Muscle of leg (tissue), 11 donors: ENCODE results near the gene IGF2BP3. TPM values are rescaled to one million over a fixed set of nuclear protein-coding genes. Genes with fewer than 3 reads are reported as not detected.

Experiments used
- DNase-seq: peaks from one replicate; pipeline ENCODE4 v3.0.0; 2013
- H3K27ac ChIP-seq: one replicate; pipeline ENCODE4 v1.5.1; 2013; ENCODE audit warnings: mild to moderate bottlenecking, low read length, control low read depth
- H3K27me3 ChIP-seq: one replicate; pipeline ENCODE4 v1.6.1; 2013; ENCODE audit warnings: low read length; ENCODE audit not compliant: control insufficient read depth, insufficient read depth
- H3K36me3 ChIP-seq: one replicate; pipeline ENCODE4 v1.6.1; 2013; ENCODE audit warnings: low read length; ENCODE audit not compliant: control insufficient read depth, insufficient read depth
- H3K4me1 ChIP-seq: one replicate; pipeline ENCODE4 v1.6.1; 2013; ENCODE audit warnings: low read length; ENCODE audit not compliant: control insufficient read depth, insufficient read depth
- H3K4me3 ChIP-seq: one replicate; pipeline ENCODE4 v1.5.1; 2013; ENCODE audit warnings: low read length, control low read depth
- H3K9me3 ChIP-seq: replicated peaks from 2 replicates; pipeline ENCODE4 v1.6.1; 2013; ENCODE audit warnings: low read depth, low read length; ENCODE audit not compliant: control insufficient read depth
- whole genome bisulfite sequencing: methylation state at CpG from one replicate; pipeline ENCODE4 v1.1.5; 2013; ENCODE audit warnings: missing lambda C conversion rate; ENCODE audit not compliant: insufficient coverage; 5-methylcytosine and 5-hydroxymethylcytosine counted together
- polyA plus RNA-seq, 8 donors: library from polyadenylated mRNA; unstranded; fragments of 120-200 nt; gene quantifications; one replicate each; pipeline versions ENCODE4 v1.2.1 to v1.2.3, GENCODE V29; 2013; ENCODE audit warnings: inconsistent platforms in 1 of 8, low replicate concordance in 1 of 8; ENCODE audit not compliant: insufficient read length in 8 of 8, insufficient read depth in 1 of 8
- total RNA-seq: library from RNA; stranded (reverse); fragments of 120-200 nt; gene quantifications from one replicate; pipeline ENCODE4 v1.2.4, GENCODE V29; 2013

Gene IGF2BP3
- total and polyA plus RNA-seq, 9 donors, result 26.2 to 39.2 (median 31.5) TPM

DNA sequence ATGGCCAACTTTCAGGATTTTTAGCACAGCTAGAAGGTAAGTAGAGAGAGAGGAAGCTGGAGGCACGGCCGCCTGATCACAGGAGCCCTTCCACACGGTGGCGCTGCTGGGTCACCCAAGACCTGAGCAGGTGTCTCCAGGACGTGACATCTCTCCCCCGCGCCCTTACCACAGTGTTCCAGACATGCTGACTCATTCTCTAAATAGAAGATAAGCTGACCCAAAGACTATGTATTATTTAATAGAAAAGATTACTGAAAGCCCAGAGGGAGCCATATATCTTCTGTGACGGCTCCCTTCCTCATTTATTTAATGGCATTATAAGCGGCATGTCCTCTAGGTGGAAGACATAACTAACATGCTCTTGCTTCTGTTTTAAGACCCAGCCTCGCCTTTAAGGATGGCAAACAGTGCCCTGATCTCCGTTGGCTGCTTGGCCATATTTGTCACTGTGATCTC is 197.1 kb downstream of the IGF2BP3 start:
- 33% methylated on average over 1 of the region's 11 CpGs for WGBS
- Histone ChIP-seq H3K4me3 (no peak overlapping the region), H3K36me3 (no peaks in the 10 kb centered on the region), H3K9me3 (no peaks in the 10 kb centered on the region), H3K27me3 (no peaks in the 10 kb centered on the region), H3K27ac (peak overlapping the region; percentile 57), H3K4me1 (peaks cover 9% of the 10 kb centered on the region)
- DNase-seq, result peak; percentile 73

- WGBS, result 93% methylated on average over 1 of the region's 2 CpGs
- Histone ChIP-seq H3K9me3 (no peaks in the 10 kb centered on the region), H3K36me3 (no peaks in the 10 kb centered on the region), H3K4me1 (peaks cover 9% of the 10 kb centered on the region), H3K27ac (no peak overlapping the region), H3K27me3 (no peaks in the 10 kb centered on the region), H3K4me3 (no peak overlapping the region)
- DNase-seq, result no peak
Observed at GRCh38 chr7:23272275-23272674, 198.0 kb downstream of the IGF2BP3 start.

DNA sequence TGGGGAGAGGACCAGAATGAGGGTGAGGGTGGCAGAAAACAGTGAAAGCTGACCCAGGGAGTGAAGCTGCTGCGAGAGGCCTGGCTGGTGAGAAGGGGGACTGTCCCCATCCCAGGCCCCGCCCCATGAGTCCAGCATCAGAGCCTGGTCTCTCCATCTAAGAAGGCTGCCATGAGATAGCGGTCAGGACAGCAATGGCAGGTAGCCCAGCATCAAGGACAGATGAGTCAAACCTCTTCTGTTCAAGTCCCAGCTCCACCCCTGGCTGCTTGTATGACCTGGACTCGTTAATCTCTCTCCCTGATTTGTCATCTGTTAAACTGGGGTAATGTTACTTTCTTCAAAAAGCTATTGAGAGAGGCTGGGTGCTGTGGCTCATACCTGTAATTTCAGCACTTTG is 201.5 kb downstream of the IGF2BP3 start:
- Histone ChIP-seq H3K36me3 (peaks cover 9% of the 10 kb centered on the region), H3K27ac (no peak overlapping the region), H3K27me3 (no peaks in the 10 kb centered on the region), H3K9me3 (no peaks in the 10 kb centered on the region), H3K4me1 (peaks cover 2% of the 10 kb centered on the region), H3K4me3 (no peak overlapping the region)
- WGBS, result 85% methylated on average over 3 of the region's 4 CpGs
- no peak for DNase-seq

GRCh38 chr7:23268167-23268566 is 202.1 kb downstream of the IGF2BP3 start:
- H3K27ac ChIP-seq, result no peak overlapping the region
- 100% methylated on average over 1 of the region's 2 CpGs for WGBS
- no peak for DNase-seq

DNA sequence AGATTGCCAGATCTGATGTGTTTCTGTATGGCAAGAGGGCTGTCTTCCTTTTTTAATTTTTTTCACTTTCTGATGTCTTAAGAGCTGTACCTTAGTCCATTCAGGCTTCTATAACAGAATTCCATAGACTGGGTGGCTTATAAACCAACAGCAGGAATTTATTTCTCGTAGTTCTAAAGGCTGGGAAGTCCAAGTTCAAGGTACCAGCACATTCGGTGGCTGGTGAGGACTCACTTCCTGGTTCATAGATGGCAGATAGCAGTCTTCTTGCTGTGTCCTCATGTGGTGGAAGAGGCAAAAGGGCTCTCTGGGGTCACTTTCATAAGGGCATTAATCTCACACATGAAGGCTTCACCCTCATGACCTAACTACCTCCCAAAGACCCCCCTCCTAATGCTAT is 202.9 kb downstream of the IGF2BP3 start:
- no peaks in the 10 kb centered on the region for H3K4me1 ChIP-seq
- WGBS, result 100% methylated on average over 1 of the region's 2 CpGs

More at GRCh38 chr7:23268167-23268566, 202.1 kb downstream of the IGF2BP3 start:
- no peak overlapping the region for H3K4me3 ChIP-seq
- H3K9me3 ChIP-seq, result no peaks in the 10 kb centered on the region
- H3K4me1 ChIP-seq, result peaks cover 2% of the 10 kb centered on the region
- peaks cover 9% of the 10 kb centered on the region for H3K36me3 ChIP-seq
- H3K27me3 ChIP-seq, result no peaks in the 10 kb centered on the region

DNA sequence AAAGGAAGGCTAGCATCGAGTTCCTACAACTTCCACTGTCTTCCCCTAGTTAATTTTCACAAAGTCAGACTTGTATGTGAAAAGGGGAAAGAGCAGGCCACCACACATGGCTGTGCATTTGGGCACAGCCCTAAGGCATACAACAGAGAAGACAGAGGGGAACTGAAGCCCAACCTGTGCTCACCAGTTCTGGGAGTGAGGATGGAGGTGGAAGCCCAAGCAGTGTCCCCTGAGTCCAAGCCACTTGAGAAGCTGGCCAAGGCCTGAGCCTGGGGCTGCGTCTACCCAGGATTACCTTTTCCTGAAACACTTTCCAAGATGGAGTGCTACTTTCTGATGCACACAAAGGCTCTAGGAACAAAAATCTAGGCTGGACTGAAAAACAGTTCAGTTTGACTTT is 203.4 kb downstream of the IGF2BP3 start:
- no peaks in the 10 kb centered on the region for H3K4me1 ChIP-seq
- no peak for DNase-seq
- no peak overlapping the region for H3K27ac ChIP-seq
- H3K9me3 ChIP-seq, result no peaks in the 10 kb centered on the region
- peaks cover 9% of the 10 kb centered on the region for H3K36me3 ChIP-seq
- no CpG with 5 or more reads among the region's 2 CpGs for WGBS
- no peaks in the 10 kb centered on the region for H3K27me3 ChIP-seq
- no peak overlapping the region for H3K4me3 ChIP-seq

More for the DNA sequence above, 202.9 kb downstream of the IGF2BP3 start:
- no peak for DNase-seq
- H3K9me3 ChIP-seq, result no peaks in the 10 kb centered on the region
- H3K27ac ChIP-seq, result no peak overlapping the region
- peaks cover 9% of the 10 kb centered on the region for H3K36me3 ChIP-seq
- H3K4me3 ChIP-seq, result no peak overlapping the region
- H3K27me3 ChIP-seq, result no peaks in the 10 kb centered on the region

DNA sequence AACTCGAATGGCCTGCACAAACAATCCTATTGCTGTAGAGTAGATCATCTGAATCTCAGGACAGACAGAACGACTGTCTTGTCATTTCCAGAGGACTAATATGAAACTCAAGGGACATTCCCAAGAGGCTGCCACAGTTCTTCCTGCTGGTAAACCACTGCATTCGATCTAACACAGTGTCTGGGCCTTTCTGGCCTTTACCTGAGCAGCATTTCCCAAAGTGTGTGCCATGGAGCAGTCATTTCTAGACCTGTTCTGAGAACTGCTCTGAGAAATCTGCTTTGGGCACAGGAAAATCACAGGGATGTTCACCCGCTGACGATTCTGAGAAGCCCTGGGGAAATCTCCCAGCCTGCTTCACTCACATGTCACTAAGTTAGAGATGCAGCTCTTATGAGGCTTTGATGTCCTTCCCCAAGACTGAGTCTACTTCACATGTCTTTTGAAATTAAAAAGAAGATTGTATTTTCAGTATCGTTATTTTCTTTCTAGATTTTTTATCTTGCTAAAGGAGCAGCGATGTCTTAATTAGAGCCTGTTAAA is 205.3 kb downstream of the IGF2BP3 start:
- Histone ChIP-seq H3K27me3 (no peaks in the 10 kb centered on the region), H3K4me3 (no peak overlapping the region), H3K4me1 (no peaks in the 10 kb centered on the region), H3K36me3 (peaks cover 9% of the 10 kb centered on the region), H3K27ac (no peak overlapping the region), H3K9me3 (no peaks in the 10 kb centered on the region)
- DNase-seq, result no peak
- WGBS, result 90% methylated on average over 3 of the region's 7 CpGs

GRCh38 chr7:23261843-23262452 is 208.3 kb downstream of the IGF2BP3 start:
- Histone ChIP-seq H3K27me3 (no peaks in the 10 kb centered on the region), H3K4me1 (no peaks in the 10 kb centered on the region), H3K27ac (no peak overlapping the region), H3K4me3 (no peak overlapping the region), H3K36me3 (peaks cover 6% of the 10 kb centered on the region), H3K9me3 (no peaks in the 10 kb centered on the region)
- DNase-seq, result peak; percentile 65
- WGBS, result no CpG with 5 or more reads among the region's 7 CpGs

DNA sequence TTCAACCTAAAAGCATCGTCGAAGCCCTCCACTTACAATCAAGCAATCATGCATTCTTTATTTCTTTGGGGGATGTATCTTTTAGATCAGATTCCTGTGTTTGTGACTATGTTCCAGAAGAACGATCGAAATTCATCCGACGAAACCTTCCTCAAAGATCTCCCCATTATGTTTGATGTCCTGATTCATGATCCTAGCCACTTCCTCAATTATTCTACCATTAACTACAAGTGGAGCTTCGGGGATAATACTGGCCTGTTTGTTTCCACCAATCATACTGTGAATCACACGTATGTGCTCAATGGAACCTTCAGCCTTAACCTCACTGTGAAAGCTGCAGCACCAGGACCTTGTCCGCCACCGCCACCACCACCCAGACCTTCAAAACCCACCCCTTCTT is 209.9 kb downstream of the IGF2BP3 start:
- Histone ChIP-seq H3K27me3 (no peaks in the 10 kb centered on the region), H3K27ac (no peak overlapping the region), H3K4me3 (no peak overlapping the region), H3K36me3 (no peaks in the 10 kb centered on the region), H3K4me1 (no peaks in the 10 kb centered on the region), H3K9me3 (no peaks in the 10 kb centered on the region)
- DNase-seq, result no peak
- 73% methylated on average over 3 of the region's 10 CpGs for WGBS
